HG03442 (cell line): ENCODE measurements around the gene VEZT.

Experiments used
- ATAC-seq: cut with Tn5 transposase; IDR thresholded peaks from one replicate; pipeline ENCODE4 v1.9.1; 2021; ENCODE audit warnings: mild to moderate bottlenecking, moderate library complexity; ENCODE audit not compliant: unreplicated experiment

Gene VEZT

DNA sequence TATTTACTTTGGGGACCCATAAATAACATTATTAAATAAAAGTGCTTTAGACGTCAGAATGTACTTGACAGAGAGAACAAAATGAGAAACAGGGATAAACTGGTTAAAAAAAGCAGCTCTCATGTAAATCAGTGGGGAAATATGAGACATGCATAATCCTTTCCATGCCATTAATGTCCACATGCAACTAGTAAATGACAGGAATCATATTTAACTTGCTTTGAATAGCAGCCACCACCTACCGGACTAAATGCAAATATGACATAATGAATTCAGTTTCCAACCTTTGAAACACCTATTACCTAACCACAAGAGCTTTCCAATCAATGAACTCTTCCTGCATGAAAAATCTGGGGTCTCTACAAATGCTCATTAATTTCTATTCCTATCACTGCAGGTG, 20.0 kb upstream of the VEZT start:
- ATAC-seq, result no peak

DNA sequence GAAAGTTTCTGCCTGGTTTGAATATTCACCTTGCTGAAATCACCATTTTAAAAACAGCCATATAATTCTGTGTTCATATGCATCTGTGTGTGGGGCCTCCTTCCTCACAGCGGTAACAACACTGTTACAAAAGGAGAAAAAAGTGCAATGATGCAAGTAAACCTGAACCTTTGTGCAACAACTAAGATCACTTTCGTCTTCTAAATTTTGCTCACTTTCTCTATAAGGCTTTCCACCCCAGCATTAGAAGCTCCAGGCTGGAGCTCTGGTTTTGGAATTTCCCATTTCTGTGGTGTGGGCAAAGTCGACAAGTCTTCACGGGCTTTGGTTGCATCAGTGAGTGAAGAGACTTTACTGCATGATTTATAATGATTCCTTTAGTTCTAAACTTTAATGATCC, 18.7 kb upstream of the VEZT start:
- no peak for ATAC-seq

DNA sequence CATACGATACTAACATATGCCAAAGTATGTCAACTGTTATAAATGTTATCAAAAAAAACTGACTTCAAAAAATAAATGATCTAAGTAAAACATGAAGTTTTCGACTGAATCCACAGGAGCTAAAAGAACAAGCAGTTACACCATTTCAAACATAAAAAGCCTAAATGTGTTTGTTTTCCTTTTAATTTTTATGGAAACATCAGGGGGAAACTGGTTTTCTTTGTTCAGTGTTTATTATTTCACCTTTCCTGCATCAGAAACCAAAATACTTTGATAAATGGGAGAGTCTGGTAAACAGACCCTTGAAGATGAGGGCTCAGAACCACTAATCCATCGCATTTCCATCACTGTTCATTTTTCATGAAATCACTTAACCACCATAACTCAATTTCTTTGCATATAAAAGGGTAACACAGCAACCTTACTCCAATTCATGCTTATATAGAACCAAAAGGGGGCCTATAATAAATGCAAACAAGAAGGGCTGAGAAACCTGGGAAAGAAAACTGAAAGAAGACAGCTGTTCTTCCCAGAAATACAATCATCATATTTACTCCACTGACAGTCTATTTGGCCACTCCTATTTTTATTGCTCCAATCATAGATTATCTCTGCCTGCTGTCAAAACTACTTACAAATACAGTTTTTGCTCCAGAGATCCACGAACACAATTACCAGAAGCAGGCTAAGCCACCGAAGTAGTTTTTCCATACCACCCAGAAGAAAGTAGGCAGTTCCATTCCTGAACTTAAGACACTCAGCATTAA, 17.3 kb upstream of the VEZT start:
- no peak for ATAC-seq

- ATAC-seq, result no peak
Observed at GRCh38 chr12:95201056-95201670, 16.4 kb upstream of the VEZT start.

DNA sequence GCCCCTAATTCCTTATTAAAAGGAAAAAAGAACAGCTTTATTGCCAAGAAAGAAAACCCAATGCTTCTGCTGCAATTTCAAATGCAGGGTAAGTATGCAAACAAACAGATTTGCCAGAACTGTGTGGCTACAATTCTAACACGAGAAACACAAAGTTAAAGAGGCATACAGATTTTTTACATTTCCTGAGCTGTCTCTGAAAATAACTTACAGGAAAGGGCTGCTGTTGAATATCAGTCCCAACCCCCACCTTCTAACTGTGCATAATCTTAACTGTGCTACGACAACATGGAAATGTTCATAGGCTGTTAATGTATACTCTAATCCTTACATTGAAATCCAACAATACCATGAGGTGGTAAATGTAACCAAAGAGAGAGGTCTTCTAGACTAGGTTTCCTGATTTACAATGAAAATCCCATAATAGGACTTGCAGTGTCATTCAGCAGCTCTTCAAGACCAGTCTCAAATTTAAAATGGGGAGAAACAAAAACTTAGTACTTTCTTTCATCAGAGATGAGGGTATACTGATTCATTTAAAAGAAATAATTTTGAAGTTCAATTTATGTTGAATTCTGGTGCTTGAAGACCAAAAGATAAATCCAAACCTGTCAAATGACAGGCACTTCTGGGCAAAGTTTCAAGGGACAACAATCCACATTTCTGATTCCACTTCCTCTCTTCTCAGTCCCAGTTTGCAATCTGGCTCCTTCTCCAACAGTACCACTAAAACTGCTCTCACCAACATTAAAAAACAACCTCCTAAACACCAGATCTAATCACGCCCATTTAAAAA, 14.7 kb upstream of the VEZT start:
- no peak for ATAC-seq

- ATAC-seq, result no peak
Observed at GRCh38 chr12:95203487-95204030, 14.0 kb upstream of the VEZT start.

DNA sequence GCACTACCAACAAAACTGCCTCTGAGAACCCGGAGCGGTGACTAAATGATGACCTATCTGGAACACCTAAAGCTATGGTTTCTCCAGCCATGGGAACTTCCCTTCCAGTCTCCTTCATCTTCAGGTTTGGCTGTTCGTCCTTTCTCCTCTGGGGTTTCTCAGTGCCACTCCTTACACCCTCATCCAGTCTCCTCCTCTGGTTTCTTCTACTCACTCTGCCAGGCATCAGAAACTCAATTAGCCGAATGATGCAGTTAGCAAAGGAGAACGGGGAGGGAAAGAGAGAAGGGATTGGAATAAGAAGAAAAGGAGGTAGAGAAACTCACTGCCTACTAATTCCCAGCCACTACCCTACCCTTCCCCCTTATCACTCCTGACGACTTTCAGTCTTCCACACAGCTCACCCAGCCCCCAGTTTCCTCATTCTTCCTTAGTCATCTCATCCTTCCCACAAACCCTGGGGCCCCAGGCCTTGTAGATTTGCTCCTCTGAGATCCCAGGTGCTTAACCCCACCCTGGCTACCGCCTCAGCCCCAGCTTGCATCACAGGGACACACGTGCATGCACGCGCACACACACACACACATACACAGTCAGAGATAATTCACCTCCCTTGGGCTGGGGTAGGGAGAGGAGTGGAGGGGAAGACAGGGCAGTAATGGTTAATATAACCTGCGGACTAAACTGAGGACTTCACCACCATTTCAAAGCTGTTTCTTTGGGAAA, 13.3 kb upstream of the VEZT start:
- no peak for ATAC-seq

DNA sequence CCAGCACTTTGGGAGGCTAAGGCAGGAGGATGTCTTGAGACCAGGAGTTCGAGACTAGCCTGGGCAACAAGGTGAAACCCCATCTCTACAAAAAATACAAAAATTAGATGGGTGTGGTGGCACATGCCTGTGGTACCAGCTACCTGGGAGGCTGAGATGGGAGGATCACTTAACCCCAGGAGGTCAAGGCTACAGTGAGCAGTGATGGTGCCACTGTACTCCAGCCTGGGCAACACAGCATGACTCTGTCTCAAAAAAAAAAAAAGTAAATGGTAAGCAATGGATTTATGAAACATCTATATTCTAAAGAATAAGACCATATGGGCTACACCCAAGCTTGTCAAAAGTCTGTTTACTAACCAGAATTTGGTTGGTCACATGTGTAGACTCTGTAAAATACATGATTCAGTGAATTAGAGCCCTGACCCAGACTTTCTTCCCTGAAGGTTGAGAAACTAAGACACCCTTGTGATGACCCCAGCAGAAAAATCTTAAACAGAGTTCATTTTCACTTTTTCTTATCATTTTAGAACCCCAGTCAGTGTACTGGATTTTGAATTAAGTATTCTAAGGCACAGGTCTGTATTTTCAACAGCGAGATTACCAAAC, 12.5 kb upstream of the VEZT start:
- no peak for ATAC-seq

- ATAC-seq, result no peak
Observed at GRCh38 chr12:95205685-95206084, 11.9 kb upstream of the VEZT start.

GRCh38 chr12:95206916-95207315, 10.7 kb upstream of the VEZT start:
- no peak for ATAC-seq

GRCh38 chr12:95207407-95207806, 10.2 kb upstream of the VEZT start:
- ATAC-seq, result no peak

GRCh38 chr12:95208678-95209077, 8.9 kb upstream of the VEZT start:
- ATAC-seq, result no peak

DNA sequence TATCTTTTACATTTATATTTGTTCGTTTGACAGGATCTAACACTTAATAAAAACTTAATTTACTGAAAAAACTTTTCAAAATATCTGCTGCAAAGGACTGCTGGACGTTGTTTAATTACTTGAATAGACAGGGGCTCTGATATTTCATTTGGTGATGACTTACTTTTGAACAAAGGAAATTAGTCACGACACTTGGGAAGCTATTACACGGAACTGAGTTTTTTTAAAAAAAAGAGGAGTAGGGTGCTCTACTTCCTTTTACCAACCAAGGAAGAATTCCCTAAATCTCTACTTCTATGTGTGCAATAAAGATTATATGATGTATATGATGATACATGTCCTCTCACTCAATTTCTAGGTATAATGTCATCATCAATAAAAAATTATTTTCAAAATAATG, 5.0 kb upstream of the VEZT start:
- no peak for ATAC-seq

DNA sequence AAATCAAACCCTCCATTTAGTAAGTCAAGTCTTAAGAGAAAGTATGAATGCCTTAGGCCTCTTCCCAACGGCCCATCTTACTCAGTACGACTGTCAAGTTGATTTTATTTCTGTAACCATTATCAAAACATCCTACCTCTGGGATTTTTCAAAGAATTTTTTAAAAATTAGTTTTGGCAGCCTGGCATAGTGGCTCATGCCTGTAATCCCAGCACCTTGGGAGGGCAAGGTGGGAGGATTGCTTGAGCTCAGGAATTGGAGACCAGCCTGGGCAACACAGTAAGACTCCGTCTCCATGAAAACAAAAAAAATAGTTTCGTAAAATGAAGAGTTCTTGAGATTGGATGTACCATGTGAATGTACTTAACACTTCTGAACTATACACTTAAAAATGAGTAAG, 4.5 kb upstream of the VEZT start:
- no peak for ATAC-seq

DNA sequence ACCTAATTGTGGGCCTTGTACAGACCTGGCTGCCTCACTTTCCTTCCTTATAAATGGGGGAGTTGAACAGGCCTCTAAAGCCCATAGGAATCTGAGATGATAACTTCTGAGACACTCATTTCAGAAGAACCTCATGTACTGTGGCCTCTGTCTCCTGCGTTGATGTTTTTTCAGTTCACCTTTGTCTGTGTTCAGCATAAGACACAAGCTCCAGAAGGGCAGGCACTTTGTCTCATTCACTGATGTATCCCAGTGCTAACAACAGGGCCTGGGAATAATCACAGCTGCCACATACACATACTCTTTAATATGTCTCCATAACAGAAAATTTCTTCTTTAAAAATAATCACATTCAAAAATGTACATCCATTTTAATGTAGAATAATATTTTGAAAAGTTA, 3.7 kb upstream of the VEZT start:
- no peak for ATAC-seq

DNA sequence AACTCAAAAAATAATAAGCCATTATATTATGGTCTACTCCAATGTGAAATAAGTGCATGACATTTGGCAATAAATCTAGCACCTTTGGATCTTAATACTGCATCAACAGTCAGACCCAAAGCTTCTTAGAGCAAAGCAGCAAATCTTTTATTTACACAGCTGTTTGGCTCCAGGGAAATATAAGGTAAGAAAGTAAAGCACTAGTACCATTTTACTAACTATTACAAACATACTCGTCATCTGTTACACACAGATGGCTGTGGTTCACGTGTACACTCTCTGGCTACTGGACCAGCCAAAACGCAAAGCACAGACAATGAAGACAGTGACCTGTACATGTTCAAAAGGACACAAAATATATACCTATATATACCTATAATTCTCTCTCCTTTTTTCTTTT, 3.1 kb upstream of the VEZT start:
- ATAC-seq, result no peak

GRCh38 chr12:95215949-95216348, 1.7 kb upstream of the VEZT start:
- no peak for ATAC-seq

GRCh38 chr12:95216711-95217376, 763 bp upstream of the VEZT start:
- peak; percentile 16 for ATAC-seq

GRCh38 chr12:95218150-95219133, 835 bp downstream of the VEZT start:
- ATAC-seq, result no peak
